Esophagus muscularis mucosa (tissue), 4 donors: ENCODE data around the gene ZNF292. TPM values are rescaled to one million over a fixed set of nuclear protein-coding genes. Genes with fewer than 3 reads are reported as not detected.
"Not testable (repeated sequence)": the region's sequence is repeated elsewhere in the genome, so short reads cannot be mapped to it uniquely, and the experiment has no call there.

Experiments used
- DNase-seq: peaks from one replicate; pipeline ENCODE4 v3.0.0-alpha.2; 2017; ENCODE audit errors: extremely low spot score
- H3K27ac ChIP-seq, 4 donors: fragments of 200-600 bp; sonication (generic); replicated peaks in 1 of 4; 1 replicate in 3 of 4; 2 replicates in 1 of 4; pipeline ENCODE4 v1.5.1; 2016 to 2019; ENCODE audit warnings: mild to moderate bottlenecking in 1 of 4
- H3K27me3 ChIP-seq, 4 donors: fragments of 200-600 bp; sonication (generic); one replicate each; pipeline versions ENCODE4 v1.5.1 to v1.6.0; 2016 to 2019
- H3K36me3 ChIP-seq, 4 donors: fragments of 200-600 bp; sonication (generic); one replicate each; pipeline ENCODE4 v1.5.1; 2016 to 2019
- H3K4me1 ChIP-seq, 4 donors: fragments of 200-600 bp; sonication (generic); one replicate each; pipeline ENCODE4 v1.5.1; 2016 to 2019
- H3K4me3 ChIP-seq, 4 donors: fragments of 200-600 bp; sonication (generic); 1 replicate in 2 of 4; 2 replicates in 2 of 4; pipeline ENCODE4 v1.5.1; 2016 to 2019; ENCODE audit warnings: mild to moderate bottlenecking in 4 of 4, moderate library complexity in 1 of 4
- H3K9me3 ChIP-seq, 4 donors: fragments of 200-600 bp; sonication (generic); 1 replicate in 3 of 4; 2 replicates in 1 of 4; pipeline ENCODE4 v1.5.1; 2016 to 2019
- EP300 ChIP-seq: sonication (generic); formaldehyde crosslinking; IDR thresholded peaks from one replicate; pipeline ENCODE4 v1.6.1; 2017; ENCODE audit warnings: antibody characterized with exemption
- POLR2A ChIP-seq: fragments of 450-650 bp; IDR thresholded peaks from one replicate; pipeline ENCODE4 v1.6.1; 2017; ENCODE audit warnings: antibody characterized with exemption, moderate library complexity, mild to moderate bottlenecking, low read depth
- POLR2AphosphoS5 ChIP-seq, 2 donors: sonication (generic); formaldehyde crosslinking; IDR thresholded peaks; one replicate each; pipeline ENCODE4 v1.6.1; 2017; ENCODE audit warnings: antibody characterized with exemption in 2 of 2
- WGBS: methylation state at CpG from one replicate; pipeline ENCODE4 v1.1.5; 2018; 5-methylcytosine and 5-hydroxymethylcytosine counted together
- intact Hi-C: fragments of 100-400 bp; cut with DNase I; formaldehyde crosslinking; loops from one replicate; pipeline ENCODE4 v1.15.1; 2023
- total RNA-seq, 4 donors: library from RNA; depleted of rRNA; stranded (reverse); fragments of >200 nt; gene quantifications; one replicate each; pipeline versions ENCODE4 v1.1.0 to v1.2.1, GENCODE V29; 2016
- TF ChIP-seq, protein P1 (sequence below), 3 experiments: fragments of 200-600 bp in 2 of 3; fragments of 450-650 bp in 1 of 3; sonication (generic) in 2 of 3; IDR thresholded peaks; one replicate each; pipeline ENCODE4 v1.5.1; 2017 to 2019; ENCODE audit warnings: antibody characterized with exemption in 3 of 3, mild to moderate bottlenecking in 2 of 3, moderate library complexity in 1 of 3

ZNF292 gene
- total RNA-seq, 4 donors from 2014 or later = 28.3 to 44.9 (median 32.2) TPM

GRCh38 chr6:87136963-87137362, 18.4 kb upstream of the ZNF292 start:
- Histone ChIP-seq H3K27me3 (peaks cover 0 to 7% (median 0%) of the 10 kb centered on the region in 4 donors), H3K9me3 (no peaks in the 10 kb centered on the region), H3K27ac (no peak overlapping the region), H3K4me1 (no peaks in the 10 kb centered on the region), H3K36me3 (no peaks in the 10 kb centered on the region), H3K4me3 (no peak overlapping the region)
- intact Hi-C loops = no loop called here
- 43% methylated on average over 1 of the region's 1 CpG for WGBS
- TF ChIP-seq EP300 (no peak), POLR2A (no peak), POLR2AphosphoS5 (IDR thresholded peaks at IDR 0.05) (no peak)
- TF ChIP-seq, protein P1, sequence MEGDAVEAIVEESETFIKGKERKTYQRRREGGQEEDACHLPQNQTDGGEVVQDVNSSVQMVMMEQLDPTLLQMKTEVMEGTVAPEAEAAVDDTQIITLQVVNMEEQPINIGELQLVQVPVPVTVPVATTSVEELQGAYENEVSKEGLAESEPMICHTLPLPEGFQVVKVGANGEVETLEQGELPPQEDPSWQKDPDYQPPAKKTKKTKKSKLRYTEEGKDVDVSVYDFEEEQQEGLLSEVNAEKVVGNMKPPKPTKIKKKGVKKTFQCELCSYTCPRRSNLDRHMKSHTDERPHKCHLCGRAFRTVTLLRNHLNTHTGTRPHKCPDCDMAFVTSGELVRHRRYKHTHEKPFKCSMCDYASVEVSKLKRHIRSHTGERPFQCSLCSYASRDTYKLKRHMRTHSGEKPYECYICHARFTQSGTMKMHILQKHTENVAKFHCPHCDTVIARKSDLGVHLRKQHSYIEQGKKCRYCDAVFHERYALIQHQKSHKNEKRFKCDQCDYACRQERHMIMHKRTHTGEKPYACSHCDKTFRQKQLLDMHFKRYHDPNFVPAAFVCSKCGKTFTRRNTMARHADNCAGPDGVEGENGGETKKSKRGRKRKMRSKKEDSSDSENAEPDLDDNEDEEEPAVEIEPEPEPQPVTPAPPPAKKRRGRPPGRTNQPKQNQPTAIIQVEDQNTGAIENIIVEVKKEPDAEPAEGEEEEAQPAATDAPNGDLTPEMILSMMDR (IDR thresholded peaks at IDR 0.05) = no peak
- no peak for DNase-seq

DNA sequence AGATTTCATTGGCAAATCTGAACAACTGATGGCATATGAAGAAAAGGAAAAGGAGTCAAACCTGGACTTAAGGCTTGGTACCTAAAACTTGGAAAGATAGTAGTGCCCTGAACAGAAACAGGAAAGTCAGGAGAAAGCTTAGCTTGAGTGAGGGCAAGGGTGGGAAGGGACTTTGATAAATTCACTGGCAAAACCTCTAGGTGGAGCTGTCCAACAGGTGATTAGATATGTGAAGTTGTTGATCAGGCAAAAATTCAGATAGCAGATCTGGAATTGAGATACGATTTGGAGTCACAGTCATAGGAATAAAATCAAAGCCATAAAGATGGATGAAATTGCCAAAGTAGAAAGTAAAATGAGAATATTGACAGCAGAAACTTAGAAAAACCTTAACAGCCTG, 16.1 kb upstream of the ZNF292 start:
- Histone ChIP-seq H3K9me3 (no peaks in the 10 kb centered on the region), H3K36me3 (no peaks in the 10 kb centered on the region), H3K27me3 (peaks cover 0 to 7% (median 0%) of the 10 kb centered on the region in 4 donors), H3K27ac (no peak overlapping the region), H3K4me3 (no peak overlapping the region), H3K4me1 (no peaks in the 10 kb centered on the region)
- DNase-seq = no peak
- TF ChIP-seq, protein P1 (IDR thresholded peaks at IDR 0.05) = peak; percentile 56 to 77 (median 62)
- TF ChIP-seq POLR2AphosphoS5 (IDR thresholded peaks at IDR 0.05) (no peak), EP300 (no peak)
- intact Hi-C loops = loop anchor here (2.0 kb wide), 1 partner anchor 98 kb away; no protein-coding TSS in a partner anchor
- WGBS = 21% methylated on average over 1 of the region's 1 CpG

- not testable (repeated sequence) for H3K4me1 ChIP-seq, H3K4me3 ChIP-seq, DNase-seq, H3K27ac ChIP-seq, H3K27me3 ChIP-seq, H3K9me3 ChIP-seq, H3K36me3 ChIP-seq
- WGBS = 92% methylated on average over 5 of the region's 8 CpGs
- intact Hi-C loops = loop anchor here (2.0 kb wide), 1 partner anchor 97 kb away; no protein-coding TSS in a partner anchor
Measured at GRCh38 chr6:87139927-87140326, 15.4 kb upstream of the ZNF292 start.

- Histone ChIP-seq H3K9me3 (no peaks in the 10 kb centered on the region), H3K36me3 (no peaks in the 10 kb centered on the region), H3K27ac (no peak overlapping the region), H3K4me3 (no peak overlapping the region), H3K27me3 (no peaks in the 10 kb centered on the region), H3K4me1 (peaks cover 2 to 5% (median 4%) of the 10 kb centered on the region in 4 donors)
- WGBS = 74% methylated on average over 3 of the region's 3 CpGs
- intact Hi-C loops = no loop called here
- no peak for DNase-seq
- TF ChIP-seq EP300 (no peak), POLR2A (no peak), POLR2AphosphoS5 (IDR thresholded peaks at IDR 0.05) (no peak)
- TF ChIP-seq, protein P1 (IDR thresholded peaks at IDR 0.05) = no peak
Measured at GRCh38 chr6:87146363-87146762, 9.0 kb upstream of the ZNF292 start.

GRCh38 chr6:87150406-87150805, 5.0 kb upstream of the ZNF292 start:
- Histone ChIP-seq H3K27me3 (no peaks in the 10 kb centered on the region), H3K4me1 (peaks cover 15 to 36% (median 34%) of the 10 kb centered on the region in 4 donors), H3K27ac (no peak overlapping the region), H3K4me3 (no peak overlapping the region), H3K9me3 (no peaks in the 10 kb centered on the region), H3K36me3 (no peaks in the 10 kb centered on the region)
- DNase-seq = no peak
- intact Hi-C loops = loop anchor here (10.0 kb wide), 1 partner anchor 324 kb away; the partner anchor contains the start of gene SLC35A1
- TF ChIP-seq, protein P1 (IDR thresholded peaks at IDR 0.05) = no peak
- TF ChIP-seq POLR2AphosphoS5 (IDR thresholded peaks at IDR 0.05) (no peak), POLR2A (no peak), EP300 (no peak)
